C4-2B (cell line): ENCODE measurements around the gene PRIM2.
A peak's percentile ranks its signal among the peaks of the same experiment; 100 is the strongest.
"Not testable (repeated sequence)": the region's sequence is repeated elsewhere in the genome, so short reads cannot be mapped to it uniquely, and the experiment has no call there.

ENCODE experiments used
- H3K27ac ChIP-seq: fragments of 450-650 bp; 2 replicates; pipeline ENCODE4 v1.5.1; 2017
- CTCF ChIP-seq: fragments of 450-650 bp; conservative IDR thresholded peaks from 2 replicates; pipeline ENCODE4 v1.5.1; 2017; ENCODE audit warnings: mild to moderate bottlenecking
- ZFX ChIP-seq: fragments of 450-650 bp; IDR thresholded peaks from 2 replicates; pipeline ENCODE4 v1.6.1; 2017

The PRIM2 gene

DNA sequence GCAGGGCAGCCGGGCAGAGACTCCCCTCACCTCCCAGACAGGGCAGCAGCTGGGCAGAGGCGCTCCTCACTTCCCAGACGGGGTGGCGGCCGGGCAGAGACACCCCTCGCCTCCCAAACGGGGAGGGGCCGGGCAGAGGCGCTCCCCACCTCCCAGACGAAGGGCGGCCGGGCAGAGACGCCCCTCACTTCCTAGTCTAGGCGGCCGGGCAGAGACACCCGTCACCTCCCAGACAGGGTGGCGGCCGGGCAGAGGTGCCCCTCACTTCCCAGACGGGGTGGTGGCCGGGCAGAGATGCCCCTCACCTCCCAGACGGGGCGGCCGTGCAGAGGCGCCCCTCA, 6.6 kb upstream of the PRIM2 start:
- TF ChIP-seq ZFX: no peak
- TF ChIP-seq CTCF: no peak
- H3K27ac ChIP-seq: no peak overlapping the region

DNA sequence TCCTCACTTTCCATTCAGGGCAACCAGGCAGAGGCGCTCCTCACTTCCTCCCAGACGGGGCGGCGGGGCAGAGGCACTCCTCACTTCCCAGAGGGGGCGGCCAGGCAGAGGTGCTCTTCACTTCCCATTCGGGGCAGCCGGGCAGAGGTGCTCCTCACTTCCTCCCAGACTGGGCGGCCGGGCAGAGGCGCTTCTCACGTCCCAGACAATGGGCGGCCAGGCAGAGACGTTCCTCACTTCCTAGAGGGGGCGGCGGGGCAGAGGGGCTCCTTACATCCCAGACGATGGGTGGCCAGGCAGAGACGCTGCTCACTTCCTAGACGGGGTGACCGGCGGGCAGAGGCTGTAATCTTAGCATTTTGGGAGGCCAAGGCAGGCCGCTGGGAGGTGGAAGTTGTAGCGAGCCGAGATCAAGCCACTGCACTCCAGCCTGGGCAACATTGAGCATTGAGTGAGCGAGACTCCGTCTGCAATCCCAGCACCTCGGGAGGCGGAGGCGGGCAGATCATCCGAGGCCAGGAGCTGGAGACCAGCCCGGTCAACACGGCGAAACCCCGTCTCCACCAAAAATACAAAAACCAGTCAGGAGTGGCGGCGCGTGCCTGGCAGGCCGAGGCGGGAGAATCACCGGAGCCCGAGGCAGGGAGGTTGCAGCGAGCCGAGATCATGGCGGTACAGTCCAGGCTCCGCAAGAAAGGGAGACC, 6.0 kb upstream of the PRIM2 start:
- not testable (repeated sequence) for H3K27ac ChIP-seq

GRCh38 chr6:57312004-57312345, 5.5 kb upstream of the PRIM2 start:
- no peak overlapping the region for H3K27ac ChIP-seq
- no peak for TF ChIP-seq ZFX
- TF ChIP-seq CTCF: no peak

GRCh38 chr6:57313009-57313408, 4.4 kb upstream of the PRIM2 start:
- no peak overlapping the region for H3K27ac ChIP-seq
- no peak for TF ChIP-seq ZFX
- TF ChIP-seq CTCF: no peak

GRCh38 chr6:57313711-57314471, 3.5 kb upstream of the PRIM2 start:
- TF ChIP-seq CTCF (no peak), ZFX (no peak)
- H3K27ac ChIP-seq: no peak overlapping the region

DNA sequence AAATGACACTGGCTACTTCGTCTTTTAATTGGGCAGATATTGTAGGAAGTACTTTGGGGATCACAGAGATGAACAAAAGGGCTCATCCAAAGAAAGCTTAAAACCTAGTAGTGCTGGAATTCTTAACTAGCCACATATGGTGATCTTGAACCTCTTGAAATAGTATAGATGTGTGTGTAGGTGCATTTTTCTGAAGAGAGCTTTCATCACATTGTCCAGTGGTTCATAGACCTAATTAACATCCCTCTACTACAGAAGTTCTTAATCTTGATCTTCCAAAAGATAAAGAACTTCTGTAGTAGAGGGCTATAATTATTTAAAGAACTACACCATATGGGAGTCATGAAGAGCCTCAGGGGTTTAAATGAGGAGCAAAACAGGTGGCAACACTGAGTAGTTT, 2.3 kb upstream of the PRIM2 start:
- no peak overlapping the region for H3K27ac ChIP-seq
- TF ChIP-seq ZFX (no peak), CTCF (no peak)

- H3K27ac ChIP-seq: peak overlapping the region; percentile 75; the same call in 1 of the 2 replicates
- TF ChIP-seq CTCF (no peak), ZFX (no peak)
These were observed 1.6 kb upstream of the PRIM2 start for GRCh38 chr6:57315851-57316250.

DNA sequence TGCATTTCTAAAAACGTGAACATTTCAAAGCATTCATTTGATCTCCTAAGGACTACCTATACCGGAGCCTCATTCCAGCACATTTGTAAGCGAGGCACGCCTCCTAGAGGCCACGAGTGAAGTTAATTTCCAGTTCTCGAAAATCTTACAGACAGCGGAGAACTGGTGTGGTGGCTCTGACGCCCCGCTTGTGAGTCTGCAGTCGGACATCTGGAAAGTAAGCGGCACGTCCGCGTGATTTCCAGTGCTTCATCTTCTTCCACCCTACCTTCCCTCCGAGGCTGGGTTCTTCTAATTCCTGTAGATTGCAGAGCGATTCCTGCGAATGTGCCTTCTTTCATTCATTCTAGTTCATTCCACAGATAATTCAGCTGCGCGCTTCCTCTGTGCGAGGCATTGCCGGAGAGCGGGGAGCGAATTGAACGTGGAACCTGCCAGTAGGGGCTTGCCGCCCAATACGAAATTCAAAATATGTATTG, 810 bp upstream of the PRIM2 start:
- peak; percentile 89 for TF ChIP-seq CTCF
- no peak for TF ChIP-seq ZFX
- H3K27ac ChIP-seq: peak overlapping the region; percentile 75
